ENCODE data around the gene PSAT1. TPM values are rescaled to one million over a fixed set of nuclear protein-coding genes. Genes with fewer than 3 reads are reported as not detected.

Gene PSAT1
- total and polyA plus RNA-seq, 2 of the 13 experiments (the other 11 are each of a cell fraction or from before 2014, with no cell fraction given) = 135 to 229 TPM

DNA sequence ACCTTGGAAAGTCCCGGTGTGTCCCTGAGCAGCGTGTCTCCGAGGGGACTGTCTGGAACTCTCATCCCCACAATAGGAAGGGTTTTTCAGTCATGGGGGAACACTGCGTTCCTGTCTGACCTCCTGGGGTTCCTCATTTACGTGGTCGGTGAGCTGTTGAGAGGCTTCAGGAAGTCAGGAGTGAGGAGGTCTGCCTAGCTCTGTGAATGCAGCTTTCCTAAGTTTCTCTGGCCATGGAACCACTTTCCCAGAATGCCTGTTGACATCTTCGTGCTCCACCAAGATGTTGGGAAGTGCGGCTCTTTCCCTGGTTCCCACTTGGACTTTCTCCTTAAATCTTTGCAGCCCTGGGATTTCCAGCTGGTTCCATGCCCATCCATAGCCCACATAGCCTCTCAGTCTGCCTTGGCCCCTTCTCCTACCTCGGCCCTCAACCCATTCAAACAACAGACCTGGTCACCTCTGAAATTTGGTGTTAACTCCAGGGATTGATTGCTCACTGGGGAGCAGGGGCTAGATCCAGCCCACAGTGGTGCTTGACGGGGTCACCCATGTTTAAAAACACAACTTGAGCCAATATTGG lies 27.2 kb downstream of the PSAT1 start:
- DNase-seq (ENCODE audit: low spot score) = no peak
- H3K9ac ChIP-seq (ENCODE audit: insufficient read depth, low read depth, low read length) = no peak overlapping the region
- H2AFZ ChIP-seq (ENCODE audit: low read length) = no peak overlapping the region
- no peaks in the 10 kb centered on the region for H3K27me3 ChIP-seq (ENCODE audit: control insufficient read depth in 1 of 2, insufficient read depth in 2 of 2, low read length in 2 of 2)
- no TSS peak for BruUV-seq (replicated peaks)
- no peak for FAIRE-seq
- H3K4me1 ChIP-seq (ENCODE audit: insufficient read depth, low read length) = no peaks in the 10 kb centered on the region
- no peak overlapping the region for H3K4me3 ChIP-seq (replicated peaks in 1 of 3; ENCODE audit: insufficient read depth in 1 of 3, low read depth in 2 of 3, low read length in 3 of 3)
- ChIA-PET CTCF (ENCODE audit: low intra/inter-chr PET ratio, low total read pairs) (no interaction called here), POLR2A (interaction anchor here (1.4 to 1.5 kb wide), 2 partner anchors 9 to 27 kb away, joined by 6 to 9 read pairs; partner anchors contain the start of gene PSAT1)
- peaks cover 11% of the 10 kb centered on the region for H4K20me1 ChIP-seq (ENCODE audit: insufficient read depth, low read length)
- intact Hi-C loops (cut with micrococcal nuclease; ENCODE audit: unreplicated experiment) (no loop called here), in situ Hi-C loops (cut with HindIII; ENCODE audit: extremely low pct_ligation_motif_present, low pct_unique_long_range_greater_than_20kb) (no loop called here)
- no peak overlapping the region for H3K27ac ChIP-seq (ENCODE audit: extremely low read length, insufficient read depth, low read length)
- 96% methylated on average over 10 of the region's 10 CpGs for WGBS (ENCODE audit: low lambda C conversion rate)
- H3K9me3 ChIP-seq (ENCODE audit: low read length) = no peaks in the 10 kb centered on the region
- no peak for ATAC-seq
- peaks cover 5% of the 10 kb centered on the region for H3K79me2 ChIP-seq (ENCODE audit: insufficient read depth, low read length)
- H3K4me2 ChIP-seq (ENCODE audit: low read depth, low read length) = no peak overlapping the region
- peaks cover 18 to 77% of the 10 kb centered on the region in 2 experiments for H3K36me3 ChIP-seq (replicated peaks in 1 of 2; ENCODE audit: control insufficient read depth in 1 of 2, insufficient read depth in 2 of 2, low read length in 2 of 2)
- TF ChIP-seq CCAR2 (optimal IDR thresholded peaks at IDR 0.05; ENCODE audit: low read depth, low read length) = no peak
- TF ChIP-seq TCF12 (IDR thresholded peaks at IDR 0.05) = no peak
- no peak for TF ChIP-seq TCF12 (CRISPR knock-in tag; IDR thresholded peaks at IDR 0.05)
- no peak for TF ChIP-seq CC2D1A (CRISPR knock-in tag; IDR thresholded peaks at IDR 0.05)
- no peak for TF ChIP-seq ZFP90 (CRISPR knock-in tag; IDR thresholded peaks at IDR 0.05; ENCODE audit: borderline replicate concordance)
- TF ChIP-seq, protein P1, sequence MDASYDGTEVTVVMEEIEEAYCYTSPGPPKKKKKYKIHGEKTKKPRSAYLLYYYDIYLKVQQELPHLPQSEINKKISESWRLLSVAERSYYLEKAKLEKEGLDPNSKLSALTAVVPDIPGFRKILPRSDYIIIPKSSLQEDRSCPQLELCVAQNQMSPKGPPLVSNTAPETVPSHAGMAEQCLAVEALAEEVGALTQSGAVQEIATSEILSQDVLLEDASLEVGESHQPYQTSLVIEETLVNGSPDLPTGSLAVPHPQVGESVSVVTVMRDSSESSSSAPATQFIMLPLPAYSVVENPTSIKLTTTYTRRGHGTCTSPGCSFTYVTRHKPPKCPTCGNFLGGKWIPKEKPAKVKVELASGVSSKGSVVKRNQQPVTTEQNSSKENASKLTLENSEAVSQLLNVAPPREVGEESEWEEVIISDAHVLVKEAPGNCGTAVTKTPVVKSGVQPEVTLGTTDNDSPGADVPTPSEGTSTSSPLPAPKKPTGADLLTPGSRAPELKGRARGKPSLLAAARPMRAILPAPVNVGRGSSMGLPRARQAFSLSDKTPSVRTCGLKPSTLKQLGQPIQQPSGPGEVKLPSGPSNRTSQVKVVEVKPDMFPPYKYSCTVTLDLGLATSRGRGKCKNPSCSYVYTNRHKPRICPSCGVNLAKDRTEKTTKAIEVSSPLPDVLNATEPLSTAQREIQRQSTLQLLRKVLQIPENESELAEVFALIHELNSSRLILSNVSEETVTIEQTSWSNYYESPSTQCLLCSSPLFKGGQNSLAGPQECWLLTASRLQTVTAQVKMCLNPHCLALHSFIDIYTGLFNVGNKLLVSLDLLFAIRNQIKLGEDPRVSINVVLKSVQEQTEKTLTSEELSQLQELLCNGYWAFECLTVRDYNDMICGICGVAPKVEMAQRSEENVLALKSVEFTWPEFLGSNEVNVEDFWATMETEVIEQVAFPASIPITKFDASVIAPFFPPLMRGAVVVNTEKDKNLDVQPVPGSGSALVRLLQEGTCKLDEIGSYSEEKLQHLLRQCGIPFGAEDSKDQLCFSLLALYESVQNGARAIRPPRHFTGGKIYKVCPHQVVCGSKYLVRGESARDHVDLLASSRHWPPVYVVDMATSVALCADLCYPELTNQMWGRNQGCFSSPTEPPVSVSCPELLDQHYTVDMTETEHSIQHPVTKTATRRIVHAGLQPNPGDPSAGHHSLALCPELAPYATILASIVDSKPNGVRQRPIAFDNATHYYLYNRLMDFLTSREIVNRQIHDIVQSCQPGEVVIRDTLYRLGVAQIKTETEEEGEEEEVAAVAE (CRISPR knock-in tag; IDR thresholded peaks at IDR 0.05; ENCODE audit: borderline replicate concordance) = no peak
- TF ChIP-seq POLR2AphosphoS2 (IDR thresholded peaks at IDR 0.05; ENCODE audit: low read depth, low read length) = peak; percentile 46; the same call in 1 of the 2 replicates
- no peak for TF ChIP-seq CHCHD3 (CRISPR knock-in tag; IDR thresholded peaks at IDR 0.05)
- TF ChIP-seq, protein P2, sequence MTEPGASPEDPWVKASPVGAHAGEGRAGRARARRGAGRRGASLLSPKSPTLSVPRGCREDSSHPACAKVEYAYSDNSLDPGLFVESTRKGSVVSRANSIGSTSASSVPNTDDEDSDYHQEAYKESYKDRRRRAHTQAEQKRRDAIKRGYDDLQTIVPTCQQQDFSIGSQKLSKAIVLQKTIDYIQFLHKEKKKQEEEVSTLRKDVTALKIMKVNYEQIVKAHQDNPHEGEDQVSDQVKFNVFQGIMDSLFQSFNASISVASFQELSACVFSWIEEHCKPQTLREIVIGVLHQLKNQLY (CRISPR knock-in tag; IDR thresholded peaks at IDR 0.05) = no peak
- TF ChIP-seq ZNF260 (CRISPR knock-in tag; IDR thresholded peaks at IDR 0.05; ENCODE audit: borderline replicate concordance, low read depth) = no peak
- TF ChIP-seq, protein P3, sequence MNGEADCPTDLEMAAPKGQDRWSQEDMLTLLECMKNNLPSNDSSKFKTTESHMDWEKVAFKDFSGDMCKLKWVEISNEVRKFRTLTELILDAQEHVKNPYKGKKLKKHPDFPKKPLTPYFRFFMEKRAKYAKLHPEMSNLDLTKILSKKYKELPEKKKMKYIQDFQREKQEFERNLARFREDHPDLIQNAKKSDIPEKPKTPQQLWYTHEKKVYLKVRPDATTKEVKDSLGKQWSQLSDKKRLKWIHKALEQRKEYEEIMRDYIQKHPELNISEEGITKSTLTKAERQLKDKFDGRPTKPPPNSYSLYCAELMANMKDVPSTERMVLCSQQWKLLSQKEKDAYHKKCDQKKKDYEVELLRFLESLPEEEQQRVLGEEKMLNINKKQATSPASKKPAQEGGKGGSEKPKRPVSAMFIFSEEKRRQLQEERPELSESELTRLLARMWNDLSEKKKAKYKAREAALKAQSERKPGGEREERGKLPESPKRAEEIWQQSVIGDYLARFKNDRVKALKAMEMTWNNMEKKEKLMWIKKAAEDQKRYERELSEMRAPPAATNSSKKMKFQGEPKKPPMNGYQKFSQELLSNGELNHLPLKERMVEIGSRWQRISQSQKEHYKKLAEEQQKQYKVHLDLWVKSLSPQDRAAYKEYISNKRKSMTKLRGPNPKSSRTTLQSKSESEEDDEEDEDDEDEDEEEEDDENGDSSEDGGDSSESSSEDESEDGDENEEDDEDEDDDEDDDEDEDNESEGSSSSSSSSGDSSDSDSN (CRISPR knock-in tag; IDR thresholded peaks at IDR 0.05) = no peak
- no peak for TF ChIP-seq ELF1 (CRISPR knock-in tag; IDR thresholded peaks at IDR 0.05)
- TF ChIP-seq MBD4 (IDR thresholded peaks at IDR 0.05; ENCODE audit: borderline replicate concordance, low read length) = no peak
- no peak for TF ChIP-seq MAZ (IDR thresholded peaks at IDR 0.05; ENCODE audit: borderline replicate concordance, low read depth, low read length)
- TF ChIP-seq MAZ (CRISPR knock-in tag; IDR thresholded peaks at IDR 0.05; ENCODE audit: low read depth) = no peak
- TF ChIP-seq POLR2G (IDR thresholded peaks at IDR 0.05; ENCODE audit: low read depth, low read length) = peak; percentile 52; the same call in 1 of the 2 replicates
- no peak for TF ChIP-seq ONECUT2 (CRISPR knock-in tag; IDR thresholded peaks at IDR 0.05)
- no peak for TF ChIP-seq ZNF792 (CRISPR knock-in tag; IDR thresholded peaks at IDR 0.05)
- no peak for TF ChIP-seq SMYD3 (CRISPR knock-in tag; IDR thresholded peaks at IDR 0.05)
- TF ChIP-seq RBM22 (optimal IDR thresholded peaks at IDR 0.05; ENCODE audit: low read length) = peak; percentile 54

Measured in HepG2 (cell line).